Nephron progenitor cell (in vitro differentiated cells): Measurements from ENCODE around the gene FYN.
"Not testable (repeated sequence)": the region's sequence is repeated elsewhere in the genome, so short reads cannot be mapped to it uniquely, and the experiment has no call there.

ENCODE experiments used
- DNase-seq: peaks from one replicate; pipeline ENCODE4 v3.0.0; 2021
- H3K27ac Mint-ChIP-seq: 2 replicates; pipeline ENCODE4 v1.8.0; 2021; ENCODE audit warnings: mild to moderate bottlenecking, moderate library complexity, mixed read lengths
- H3K27me3 Mint-ChIP-seq: 2 replicates; pipeline ENCODE4 v1.8.0; 2021; ENCODE audit warnings: mild to moderate bottlenecking, low read depth, mixed read lengths; ENCODE audit not compliant: poor library complexity
- H3K36me3 Mint-ChIP-seq: 2 replicates; pipeline ENCODE4 v1.8.0; 2021; ENCODE audit warnings: low read depth, mixed read lengths
- H3K4me1 Mint-ChIP-seq: 2 replicates; pipeline ENCODE4 v1.8.0; 2021; ENCODE audit warnings: mixed read lengths
- H3K4me3 Mint-ChIP-seq: 2 replicates; pipeline ENCODE4 v1.8.0; 2021; ENCODE audit warnings: mild to moderate bottlenecking, moderate library complexity, mixed read lengths
- H3K9me3 Mint-ChIP-seq: 2 replicates; pipeline ENCODE4 v1.8.0; 2021; ENCODE audit warnings: mild to moderate bottlenecking, moderate library complexity, mixed read lengths
- TF ChIP-seq, protein P1 (sequence below): fragments of 200-600 bp; sonication (generic); IDR thresholded peaks from 2 replicates; pipeline ENCODE4 v1.5.0; 2021; ENCODE audit warnings: antibody characterized with exemption

FYN gene

DNA sequence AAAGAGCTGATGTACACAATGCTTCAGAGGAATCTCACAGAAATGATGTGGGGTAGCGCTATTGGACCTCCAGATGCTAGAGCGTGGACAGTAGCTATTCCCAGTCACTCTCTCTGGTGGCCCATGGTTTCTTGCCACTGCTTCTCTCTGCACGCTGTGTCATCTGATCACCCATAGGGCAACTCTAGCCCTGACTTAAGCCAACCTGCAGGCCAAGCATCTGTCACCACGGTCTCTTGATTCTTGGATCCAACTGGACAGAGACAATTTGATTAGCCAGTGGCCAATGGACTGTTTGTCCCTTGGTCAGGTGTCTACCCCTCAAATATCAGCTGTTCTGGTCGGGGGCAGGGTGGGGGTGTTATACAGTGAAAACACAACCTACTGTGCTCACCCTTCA is 225.2 kb downstream of the FYN start:
- Mint-ChIP-seq H3K9me3 (no peaks in the 10 kb centered on the region), H3K27ac (no peak overlapping the region), H3K27me3 (no peaks in the 10 kb centered on the region), H3K4me3 (no peak overlapping the region), H3K4me1 (peaks cover 4% of the 10 kb centered on the region), H3K36me3 (peaks cover 5% of the 10 kb centered on the region)
- DNase-seq, result no peak
- TF ChIP-seq, protein P1, sequence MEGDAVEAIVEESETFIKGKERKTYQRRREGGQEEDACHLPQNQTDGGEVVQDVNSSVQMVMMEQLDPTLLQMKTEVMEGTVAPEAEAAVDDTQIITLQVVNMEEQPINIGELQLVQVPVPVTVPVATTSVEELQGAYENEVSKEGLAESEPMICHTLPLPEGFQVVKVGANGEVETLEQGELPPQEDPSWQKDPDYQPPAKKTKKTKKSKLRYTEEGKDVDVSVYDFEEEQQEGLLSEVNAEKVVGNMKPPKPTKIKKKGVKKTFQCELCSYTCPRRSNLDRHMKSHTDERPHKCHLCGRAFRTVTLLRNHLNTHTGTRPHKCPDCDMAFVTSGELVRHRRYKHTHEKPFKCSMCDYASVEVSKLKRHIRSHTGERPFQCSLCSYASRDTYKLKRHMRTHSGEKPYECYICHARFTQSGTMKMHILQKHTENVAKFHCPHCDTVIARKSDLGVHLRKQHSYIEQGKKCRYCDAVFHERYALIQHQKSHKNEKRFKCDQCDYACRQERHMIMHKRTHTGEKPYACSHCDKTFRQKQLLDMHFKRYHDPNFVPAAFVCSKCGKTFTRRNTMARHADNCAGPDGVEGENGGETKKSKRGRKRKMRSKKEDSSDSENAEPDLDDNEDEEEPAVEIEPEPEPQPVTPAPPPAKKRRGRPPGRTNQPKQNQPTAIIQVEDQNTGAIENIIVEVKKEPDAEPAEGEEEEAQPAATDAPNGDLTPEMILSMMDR, result no peak

- no peak for DNase-seq
- Mint-ChIP-seq H3K4me1 (no peaks in the 10 kb centered on the region), H3K4me3 (no peak overlapping the region), H3K27ac (peak overlapping the region; percentile 29), H3K27me3 (peaks cover under 1% of the 10 kb centered on the region), H3K36me3 (peaks cover 5% of the 10 kb centered on the region), H3K9me3 (no peaks in the 10 kb centered on the region)
- TF ChIP-seq, protein P1, result no peak
Measured at GRCh38 chr6:111646942-111647341, 226.3 kb downstream of the FYN start.

GRCh38 chr6:111646034-111646433 is 227.2 kb downstream of the FYN start:
- no peak overlapping the region for H3K4me3 Mint-ChIP-seq
- H3K4me1 Mint-ChIP-seq, result no peaks in the 10 kb centered on the region
- no peak overlapping the region for H3K27ac Mint-ChIP-seq
- H3K27me3 Mint-ChIP-seq, result peaks cover 3% of the 10 kb centered on the region
- no peak for DNase-seq
- TF ChIP-seq, protein P1, result no peak
- H3K9me3 Mint-ChIP-seq, result no peaks in the 10 kb centered on the region
- H3K36me3 Mint-ChIP-seq, result peaks cover 5% of the 10 kb centered on the region

DNA sequence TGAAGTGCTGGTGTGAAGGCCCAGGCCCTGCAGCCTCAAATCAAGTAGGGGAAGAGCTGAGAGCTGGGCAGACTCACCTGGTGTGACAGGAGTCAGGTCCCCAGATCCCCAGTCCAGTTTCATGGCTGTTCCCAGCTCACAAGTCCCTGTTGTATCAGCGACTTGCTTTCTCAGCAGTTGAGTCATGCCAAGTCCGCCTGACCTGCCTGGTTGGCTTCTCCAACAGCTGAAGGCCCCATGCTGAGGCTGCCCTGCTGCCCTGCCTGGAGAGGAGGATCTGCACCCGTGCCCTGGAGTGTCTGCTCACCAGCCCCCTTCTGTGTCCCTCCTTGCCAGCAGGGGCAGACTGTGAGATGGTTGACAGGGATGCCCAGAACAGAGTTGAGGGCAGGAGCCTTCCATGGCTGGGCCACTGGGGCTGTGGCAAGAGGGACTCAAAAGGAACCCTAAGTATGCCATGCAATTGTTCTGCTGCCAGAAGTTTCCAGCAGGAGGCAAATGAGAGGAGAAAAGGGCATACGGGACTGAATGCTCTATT is 228.3 kb downstream of the FYN start:
- Mint-ChIP-seq H3K4me3 (no peak overlapping the region), H3K27ac (no peak overlapping the region), H3K9me3 (no peaks in the 10 kb centered on the region), H3K4me1 (no peaks in the 10 kb centered on the region), H3K36me3 (peaks cover 5% of the 10 kb centered on the region), H3K27me3 (peaks cover 3% of the 10 kb centered on the region)
- TF ChIP-seq, protein P1, result no peak
- DNase-seq, result no peak

GRCh38 chr6:111642463-111643158 is 230.6 kb downstream of the FYN start:
- Mint-ChIP-seq H3K4me1 (no peaks in the 10 kb centered on the region), H3K27ac (no peak overlapping the region), H3K27me3 (peaks cover 3% of the 10 kb centered on the region), H3K4me3 (no peak overlapping the region), H3K36me3 (peaks cover 6% of the 10 kb centered on the region), H3K9me3 (peaks cover 8% of the 10 kb centered on the region)
- TF ChIP-seq, protein P1, result peak; percentile 49
- DNase-seq, result peak; percentile 51

GRCh38 chr6:111639266-111639665 is 234.0 kb downstream of the FYN start:
- H3K4me3 Mint-ChIP-seq, result no peak overlapping the region
- TF ChIP-seq, protein P1, result no peak
- peaks cover 3% of the 10 kb centered on the region for H3K27me3 Mint-ChIP-seq
- H3K36me3 Mint-ChIP-seq, result peaks cover 6% of the 10 kb centered on the region
- H3K4me1 Mint-ChIP-seq, result no peaks in the 10 kb centered on the region
- no peak overlapping the region for H3K27ac Mint-ChIP-seq
- DNase-seq, result no peak
- peaks cover 17% of the 10 kb centered on the region for H3K9me3 Mint-ChIP-seq

- H3K36me3 Mint-ChIP-seq, H3K27ac Mint-ChIP-seq, H3K4me3 Mint-ChIP-seq, DNase-seq, H3K27me3 Mint-ChIP-seq: not testable (repeated sequence)
- Mint-ChIP-seq H3K9me3 (peaks cover 17% of the 10 kb centered on the region), H3K4me1 (peaks cover 35% of the 10 kb centered on the region)
Measured at GRCh38 chr6:111634981-111635380, 238.3 kb downstream of the FYN start.
